Astrocyte of the spinal cord (primary cell): Measurements from ENCODE around the gene SIX6.

Experiments used
- DNase-seq: peaks from one replicate; pipeline ENCODE4 v3.0.0; 2011; ENCODE audit warnings: low read depth, low spot score
- H3K4me3 ChIP-seq: 2 replicates; pipeline ENCODE4 v1.5.1; 2011; ENCODE audit warnings: low read depth, mild to moderate bottlenecking, low read length, moderate library complexity
- CTCF ChIP-seq: IDR thresholded peaks from 2 replicates; pipeline ENCODE4 v1.5.1; 2012; ENCODE audit warnings: low read depth, mild to moderate bottlenecking, low read length, inconsistent platforms
- in situ Hi-C: cut with HindIII; loops from 2 replicates; pipeline ENCODE4 v1.10.0; 2017; ENCODE audit warnings: low sequenced_read_pairs

The SIX6 gene

GRCh38 chr14:60512973-60513571, 4.1 kb downstream of the SIX6 start:
- no peak for TF ChIP-seq CTCF
- DNase-seq, result no peak
- H3K4me3 ChIP-seq, result no peak overlapping the region
- in situ Hi-C loops, result no loop called here

- peak overlapping the region; percentile 20 for H3K4me3 ChIP-seq
- no peak for TF ChIP-seq CTCF
- in situ Hi-C loops, result no loop called here
Observed at GRCh38 chr14:60514378-60514740, 5.4 kb downstream of the SIX6 start.

GRCh38 chr14:60514741-60515491, 6.0 kb downstream of the SIX6 start:
- TF ChIP-seq CTCF, result no peak
- in situ Hi-C loops, result no loop called here
- no peak for DNase-seq
- H3K4me3 ChIP-seq, result peak overlapping the region; percentile 20

More at GRCh38 chr14:60514378-60514740, 5.4 kb downstream of the SIX6 start:
- no peak for DNase-seq

GRCh38 chr14:60515511-60516289, 6.8 kb downstream of the SIX6 start:
- H3K4me3 ChIP-seq, result peak overlapping the region; percentile 12
- no peak for TF ChIP-seq CTCF
- DNase-seq, result no peak
- in situ Hi-C loops, result no loop called here

- H3K4me3 ChIP-seq, result no peak overlapping the region
- no peak for DNase-seq
- TF ChIP-seq CTCF, result no peak
- in situ Hi-C loops, result no loop called here
Observed at GRCh38 chr14:60532442-60532841, 23.5 kb downstream of the SIX6 start.

GRCh38 chr14:60537663-60538062, 28.7 kb downstream of the SIX6 start:
- TF ChIP-seq CTCF, result no peak
- in situ Hi-C loops, result no loop called here
- no peak overlapping the region for H3K4me3 ChIP-seq
- no peak for DNase-seq
